ENCODE results near the gene SEC31B.

Gene SEC31B

DNA sequence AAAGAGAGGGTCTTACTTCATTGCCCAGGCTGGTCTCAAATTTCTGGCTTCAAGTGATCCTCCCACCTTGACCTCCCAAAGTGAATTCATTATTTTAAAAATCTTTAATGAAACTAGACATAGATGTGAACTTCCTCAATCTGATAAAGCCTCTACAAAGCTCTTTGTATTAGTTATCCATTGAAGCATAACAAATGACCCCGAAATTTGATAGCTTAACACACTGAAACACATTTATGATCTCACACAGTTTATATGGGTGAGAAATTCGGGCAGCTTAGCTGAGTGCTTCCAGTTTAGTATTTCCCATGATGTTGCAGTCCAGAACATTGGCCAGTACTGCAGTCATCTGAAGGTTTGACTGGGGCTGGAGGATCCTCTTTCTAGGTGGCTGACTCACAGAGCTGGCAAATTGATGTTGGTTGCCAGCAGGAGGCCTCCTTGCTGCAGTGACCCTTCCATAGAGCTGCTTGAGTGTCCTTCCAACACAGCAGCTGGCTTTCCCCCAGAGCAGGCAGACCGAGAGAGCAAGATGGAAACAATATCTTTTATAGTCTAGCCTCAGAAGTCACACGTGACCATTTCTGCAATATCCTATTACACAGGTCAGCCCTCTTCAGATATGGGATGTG, 73.4 kb downstream of the SEC31B start:
- no peak for DNase-seq (ENCODE audit: low read depth, low spot score)

DNA sequence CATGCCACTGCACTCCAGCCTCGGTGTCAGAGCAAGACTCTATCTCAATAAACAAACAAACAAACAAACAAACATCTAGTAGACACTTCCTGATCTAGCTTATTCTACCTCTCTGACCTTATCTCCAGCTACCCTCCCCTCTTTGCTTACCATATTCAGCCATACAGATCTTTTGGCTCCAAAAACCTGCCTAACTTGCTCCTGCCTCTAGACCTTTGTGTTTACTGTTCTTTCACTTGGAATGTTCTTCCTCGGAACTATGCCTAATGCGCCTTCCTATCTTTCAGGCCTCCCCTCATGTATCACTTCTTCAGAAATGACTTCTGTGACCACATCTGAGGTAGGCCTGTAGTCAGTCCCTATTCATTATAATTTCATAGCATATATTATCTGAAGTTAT, 77.1 kb downstream of the SEC31B start:
- DNase-seq (ENCODE audit: low read depth, low spot score): no peak

DNA sequence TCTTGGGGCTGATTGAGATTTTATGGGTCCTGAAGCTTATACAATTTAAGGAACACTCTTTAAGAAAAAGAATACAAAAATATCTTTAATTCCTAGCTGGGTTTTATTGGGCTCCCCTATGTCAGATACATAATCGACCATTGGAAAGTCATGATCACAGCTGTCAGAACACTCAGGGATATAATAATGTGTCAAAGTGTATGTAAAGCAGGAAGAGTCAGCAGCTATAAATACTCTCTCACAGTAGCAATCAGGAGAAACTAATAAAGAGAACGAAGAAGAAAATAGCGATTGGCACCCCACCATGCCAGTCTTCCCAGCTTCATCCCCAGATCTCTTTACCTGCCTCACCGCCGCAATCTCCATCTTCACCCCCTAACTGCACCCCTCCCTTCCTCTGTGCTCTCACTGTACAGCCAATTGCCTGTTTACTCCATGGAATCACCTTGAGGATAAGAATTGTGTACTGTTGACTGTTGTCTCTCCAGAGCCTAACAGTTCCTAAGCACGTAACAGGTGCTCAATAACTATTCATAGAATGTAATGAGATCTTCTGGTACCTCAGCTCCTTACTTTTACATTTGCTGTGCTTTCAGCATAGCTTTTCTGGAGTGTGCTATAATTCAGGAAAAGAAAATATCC, 80.9 kb downstream of the SEC31B start:
- no peak for DNase-seq (ENCODE audit: low read depth, low spot score)

Measured in smooth muscle cell of the brain vasculature (primary cell).